Activated T-cell treated with anti-CD3 and anti-CD28 coated beads, Interleukin-2, amount 50 U/mL, for 72 hours (primary cell): ENCODE data around the gene MGAT4B. TPM values are rescaled to one million over a fixed set of nuclear protein-coding genes. Genes with fewer than 3 reads are reported as not detected.
A peak's percentile ranks its signal among the peaks of the same experiment; 100 is the strongest.
"Not testable (repeated sequence)": the region's sequence is repeated elsewhere in the genome, so short reads cannot be mapped to it uniquely, and the experiment has no call there.

Experiments
- ATAC-seq, 2 donors: fragments of 150-1000 bp; cut with Tn5 transposase; replicated peaks in 1 of 2; 2 replicates each; pipeline ENCODE4 v1.10.0; 2021; ENCODE audit warnings: moderate library complexity in 2 of 2, mild to moderate bottlenecking in 1 of 2
- DNase-seq, 2 donors: peaks; one replicate each; pipeline ENCODE4 v3.0.0; 2021 to 2022; ENCODE audit warnings: mixed read lengths in 1 of 2
- H3K27ac Mint-ChIP-seq: one replicate; pipeline ENCODE4 v1.8.0; 2022; ENCODE audit warnings: mild to moderate bottlenecking, moderate library complexity, mixed read lengths
- H3K27me3 Mint-ChIP-seq: one replicate; pipeline ENCODE4 v1.8.0; 2022; ENCODE audit warnings: low read depth, mixed read lengths
- H3K36me3 Mint-ChIP-seq, 2 donors: one replicate each; pipeline ENCODE4 v1.8.0; 2022; ENCODE audit warnings: mixed read lengths in 2 of 2, mild to moderate bottlenecking in 1 of 2; ENCODE audit not compliant: insufficient read depth in 2 of 2
- H3K4me1 Mint-ChIP-seq: one replicate; pipeline ENCODE4 v1.8.0; 2022; ENCODE audit warnings: low read depth, mixed read lengths
- H3K4me3 Mint-ChIP-seq, 2 donors: one replicate each; pipeline ENCODE4 v1.8.0; 2022; ENCODE audit warnings: mild to moderate bottlenecking in 2 of 2, mixed read lengths in 2 of 2, moderate library complexity in 2 of 2
- H3K9me3 Mint-ChIP-seq, 2 donors: one replicate each; pipeline ENCODE4 v1.8.0; 2022; ENCODE audit warnings: mixed read lengths in 2 of 2
- total RNA-seq, 2 donors: library from RNA; stranded (reverse); gene quantifications; one replicate each; pipeline ENCODE4 v1.2.3, GENCODE V29; 2022

The MGAT4B gene
- total RNA-seq = 100 to 1,000 TPM; 101 to 108 TPM

GRCh38 chr5:179806250-179807048 lies at the start of gene MGAT4B:
Gene MGAT4B, minus strand, starts transcription at chr5:179806866. Its CDS starts 283 bp downstream, at chr5:179806583.
- peaks cover 36% of the 10 kb centered on the region for H3K4me1 Mint-ChIP-seq
- peak within 1 kb of the TSS; percentile 94 to 95 for H3K4me3 Mint-ChIP-seq
- peak; percentile 71 to 84 for DNase-seq
- H3K27ac Mint-ChIP-seq = no peak within 1 kb of the TSS
- peaks cover under 1 to 4% of the 10 kb centered on the region in 2 donors for H3K36me3 Mint-ChIP-seq
- peak; percentile 76 for ATAC-seq
- no peaks in the 10 kb centered on the region for H3K27me3 Mint-ChIP-seq
- no peaks in the 10 kb centered on the region for H3K9me3 Mint-ChIP-seq

DNA sequence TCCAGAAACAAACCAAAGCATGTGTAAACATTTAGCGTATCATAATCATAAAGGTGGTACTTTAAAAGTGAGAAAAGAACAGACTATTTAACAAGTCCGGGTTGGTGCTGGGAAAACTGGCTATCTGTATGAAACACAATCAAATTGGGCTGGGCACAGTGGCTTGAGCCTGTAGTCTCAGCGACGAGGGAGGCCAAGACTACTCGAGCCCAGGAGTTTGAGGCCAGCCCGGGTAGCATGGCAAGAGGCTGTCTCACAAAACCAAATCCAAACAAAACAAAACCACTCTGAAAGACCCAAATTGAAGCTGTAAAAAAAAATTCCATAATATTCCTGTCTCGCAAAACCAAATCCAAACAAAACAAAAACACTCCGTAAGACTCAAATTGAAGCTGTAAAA lies 47.7 kb upstream of the MGAT4B start:
- no peak for DNase-seq
- Mint-ChIP-seq H3K36me3 (peaks cover 3 to 6% of the 10 kb centered on the region in 2 donors), H3K27me3 (no peaks in the 10 kb centered on the region), H3K9me3 (no peaks in the 10 kb centered on the region), H3K4me3 (no peak overlapping the region), H3K27ac (no peak overlapping the region), H3K4me1 (peaks cover 20% of the 10 kb centered on the region)
- no peak for ATAC-seq

DNA sequence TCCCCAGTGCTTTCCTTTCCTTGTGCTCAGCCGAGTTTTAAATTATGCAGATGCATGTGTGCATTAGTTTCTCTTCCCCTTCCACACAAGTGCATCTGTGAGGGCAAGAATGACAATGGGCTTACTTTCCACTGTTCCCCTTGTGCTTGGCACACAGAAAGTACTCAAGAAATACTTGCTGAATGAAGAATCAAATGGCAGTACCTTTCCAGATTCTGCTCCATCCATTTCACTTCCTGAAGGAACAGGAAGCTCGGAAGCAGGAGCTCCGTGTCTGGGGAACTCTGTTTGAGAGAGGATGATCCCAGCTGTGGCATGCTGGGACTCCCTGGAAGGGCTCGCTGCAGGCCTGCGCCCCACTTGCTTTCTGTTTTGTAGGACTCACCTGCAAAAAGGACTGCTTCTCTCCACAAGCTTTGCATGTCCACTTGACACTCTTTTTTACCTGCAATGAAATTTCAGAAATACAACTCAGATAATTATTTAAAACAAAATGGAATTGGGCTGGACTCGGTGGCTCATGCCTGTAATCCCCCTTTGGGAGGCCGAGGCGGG lies 46.4 kb upstream of the MGAT4B start:
- DNase-seq (no peak), ATAC-seq (no peak)
- Mint-ChIP-seq H3K9me3 (no peaks in the 10 kb centered on the region), H3K4me1 (peaks cover 18% of the 10 kb centered on the region), H3K27me3 (no peaks in the 10 kb centered on the region), H3K27ac (no peak overlapping the region), H3K4me3 (no peak overlapping the region), H3K36me3 (peaks cover 3 to 6% of the 10 kb centered on the region in 2 donors)

DNA sequence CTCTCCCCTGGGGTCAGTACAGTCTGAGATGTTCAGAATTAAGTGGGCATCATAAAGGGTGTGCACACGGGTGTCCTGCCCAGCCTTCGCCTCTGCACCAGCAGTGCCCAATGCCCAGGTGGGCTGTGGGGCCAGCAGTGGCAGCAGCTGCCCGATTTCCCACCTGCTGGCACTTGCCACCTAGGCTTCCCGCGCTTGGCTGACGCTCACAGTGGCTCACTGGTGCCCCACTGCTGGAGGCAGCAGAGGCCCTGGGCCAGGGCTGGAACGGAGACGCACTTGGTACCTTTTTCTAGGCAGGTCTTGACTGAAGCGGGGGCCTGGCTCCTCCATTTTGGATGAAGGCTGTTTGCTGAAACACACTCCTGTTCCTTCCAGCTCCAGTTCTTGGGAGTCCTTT lies 35.0 kb upstream of the MGAT4B start:
- H3K36me3 Mint-ChIP-seq = peaks cover 5 to 24% of the 10 kb centered on the region in 2 donors
- H3K27ac Mint-ChIP-seq = no peak overlapping the region

GRCh38 chr5:179840766-179841165 lies 34.1 kb upstream of the MGAT4B start:
- no peak overlapping the region for H3K4me3 Mint-ChIP-seq
- no peak overlapping the region for H3K27ac Mint-ChIP-seq
- no peaks in the 10 kb centered on the region for H3K27me3 Mint-ChIP-seq
- H3K9me3 Mint-ChIP-seq = peaks cover 0 to 2% of the 10 kb centered on the region in 2 donors
- DNase-seq (no peak), ATAC-seq (no peak)
- H3K36me3 Mint-ChIP-seq = peaks cover 10 to 27% of the 10 kb centered on the region in 2 donors
- H3K4me1 Mint-ChIP-seq = peaks cover 17% of the 10 kb centered on the region

More for the DNA sequence above, 35.0 kb upstream of the MGAT4B start:
- Mint-ChIP-seq H3K27me3 (no peaks in the 10 kb centered on the region), H3K4me1 (peaks cover 9% of the 10 kb centered on the region), H3K9me3 (peaks cover 0 to 2% of the 10 kb centered on the region in 2 donors), H3K4me3 (no peak overlapping the region)
- no peak for DNase-seq
- no peak for ATAC-seq

GRCh38 chr5:179840321-179840720 lies 33.7 kb upstream of the MGAT4B start:
- Mint-ChIP-seq H3K9me3 (peaks cover 0 to 2% of the 10 kb centered on the region in 2 donors), H3K4me1 (peaks cover 18% of the 10 kb centered on the region), H3K27me3 (no peaks in the 10 kb centered on the region), H3K4me3 (no peak overlapping the region), H3K36me3 (peaks cover 12 to 26% of the 10 kb centered on the region in 2 donors), H3K27ac (no peak overlapping the region)
- ATAC-seq (no peak), DNase-seq (no peak)

DNA sequence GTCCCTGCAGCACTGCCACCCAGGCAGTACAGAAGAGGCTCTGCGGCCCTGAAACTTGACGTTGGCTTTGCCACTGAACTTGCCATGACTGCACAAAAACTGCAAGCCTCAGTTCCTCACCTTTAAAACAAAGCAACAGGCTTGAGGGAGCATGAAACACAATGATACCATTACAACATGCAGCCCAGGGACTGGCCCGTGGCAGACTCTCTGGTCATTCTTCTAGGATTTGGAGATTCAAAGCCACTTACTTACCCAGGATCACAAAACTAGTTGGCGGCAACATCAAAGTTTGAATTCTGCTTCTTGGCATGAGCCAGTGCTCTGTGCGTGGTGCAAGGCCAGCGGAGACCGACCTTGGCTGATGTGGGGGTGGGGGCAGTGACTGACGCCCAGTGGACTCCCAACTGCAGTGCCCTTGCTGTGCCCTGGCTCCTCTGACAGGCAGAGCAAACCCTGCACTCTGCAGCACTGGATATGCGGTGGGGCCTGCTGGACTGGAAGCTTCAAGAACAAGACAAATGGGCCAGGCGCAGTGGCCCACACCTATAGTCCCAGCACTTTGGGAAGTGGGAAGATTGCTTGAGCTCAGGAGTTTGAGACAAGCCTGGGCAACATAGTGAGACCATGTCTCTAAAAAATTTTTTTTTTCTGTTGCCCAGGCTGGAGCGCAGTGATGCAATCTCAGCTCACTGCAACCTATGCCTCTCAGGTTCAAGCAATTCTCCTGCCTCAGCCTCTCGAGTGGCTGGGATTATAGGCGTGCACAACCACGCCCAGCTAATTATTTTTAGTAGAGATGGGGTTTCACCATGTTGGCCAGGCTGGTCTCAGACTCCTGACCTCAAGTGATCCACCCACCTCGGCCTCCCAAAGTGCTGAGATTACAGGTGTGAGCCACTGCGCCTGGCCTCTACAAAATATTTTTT lies 32.9 kb upstream of the MGAT4B start:
- DNase-seq (no peak), ATAC-seq (no peak)
- Mint-ChIP-seq H3K4me1 (peaks cover 18% of the 10 kb centered on the region), H3K27ac (no peak overlapping the region), H3K9me3 (no peaks in the 10 kb centered on the region), H3K4me3 (no peak overlapping the region), H3K27me3 (no peaks in the 10 kb centered on the region), H3K36me3 (peaks cover 10 to 22% of the 10 kb centered on the region in 2 donors)

GRCh38 chr5:179837076-179838011 lies 30.7 kb upstream of the MGAT4B start:
- Mint-ChIP-seq H3K4me1 (peaks cover 18% of the 10 kb centered on the region), H3K27ac (peak overlapping the region; percentile 80), H3K4me3 (peak overlapping the region; percentile 44 to 51), H3K9me3 (no peaks in the 10 kb centered on the region), H3K36me3 (peaks cover 18 to 30% of the 10 kb centered on the region in 2 donors), H3K27me3 (no peaks in the 10 kb centered on the region)
- DNase-seq (no peak), ATAC-seq (no peak)

DNA sequence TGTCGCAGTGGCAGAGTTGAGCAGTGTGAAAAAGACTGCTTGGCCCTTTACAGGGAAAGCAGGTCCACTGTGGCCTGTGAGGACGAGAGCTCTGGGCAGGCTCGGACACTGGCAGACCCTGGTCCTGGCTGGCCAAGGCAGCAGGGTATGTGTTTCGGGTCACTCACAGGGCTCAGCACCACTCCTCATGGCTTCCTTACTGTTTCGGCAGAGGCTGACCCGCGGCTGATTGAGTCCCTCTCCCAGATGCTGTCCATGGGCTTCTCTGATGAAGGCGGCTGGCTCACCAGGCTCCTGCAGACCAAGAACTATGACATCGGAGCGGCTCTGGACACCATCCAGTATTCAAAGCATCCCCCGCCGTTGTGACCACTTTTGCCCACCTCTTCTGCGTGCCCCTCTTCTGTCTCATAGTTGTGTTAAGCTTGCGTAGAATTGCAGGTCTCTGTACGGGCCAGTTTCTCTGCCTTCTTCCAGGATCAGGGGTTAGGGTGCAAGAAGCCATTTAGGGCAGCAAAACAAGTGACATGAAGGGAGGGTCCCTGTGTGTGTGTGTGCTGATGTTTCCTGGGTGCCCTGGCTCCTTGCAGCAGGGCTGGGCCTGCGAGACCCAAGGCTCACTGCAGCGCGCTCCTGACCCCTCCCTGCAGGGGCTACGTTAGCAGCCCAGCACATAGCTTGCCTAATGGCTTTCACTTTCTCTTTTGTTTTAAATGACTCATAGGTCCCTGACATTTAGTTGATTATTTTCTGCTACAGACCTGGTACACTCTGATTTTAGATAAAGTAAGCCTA lies 29.8 kb upstream of the MGAT4B start:
- peak; percentile 93 to 95 for ATAC-seq
- H3K27ac Mint-ChIP-seq = peak overlapping the region; percentile 80
- no peaks in the 10 kb centered on the region for H3K9me3 Mint-ChIP-seq
- H3K27me3 Mint-ChIP-seq = no peaks in the 10 kb centered on the region
- DNase-seq = peak; percentile 48 to 65
- H3K4me3 Mint-ChIP-seq = peak overlapping the region; percentile 44 to 51
- peaks cover 18 to 33% of the 10 kb centered on the region in 2 donors for H3K36me3 Mint-ChIP-seq
- peaks cover 18% of the 10 kb centered on the region for H3K4me1 Mint-ChIP-seq

DNA sequence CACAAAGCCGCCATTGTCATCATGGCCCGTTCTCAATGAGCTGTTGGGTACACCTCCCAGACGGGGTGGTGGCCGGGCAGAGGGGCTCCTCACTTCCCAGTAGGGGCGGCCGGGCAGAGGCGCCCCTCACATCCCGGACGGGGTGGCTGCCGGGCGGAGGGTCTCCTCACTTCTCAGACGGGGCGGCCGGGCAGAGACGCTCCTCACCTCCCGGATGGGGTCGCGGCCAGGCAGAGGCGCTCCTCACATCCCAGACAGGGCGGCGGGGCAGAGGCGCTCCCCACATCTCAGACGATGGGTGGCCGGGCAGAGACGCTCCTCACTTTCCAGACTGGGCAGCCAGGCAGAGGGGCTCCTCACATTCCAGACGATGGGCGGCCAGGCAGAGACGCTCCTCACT lies 28.2 kb upstream of the MGAT4B start:
- not testable (repeated sequence) for ATAC-seq, DNase-seq, H3K27me3 Mint-ChIP-seq, H3K4me3 Mint-ChIP-seq, H3K27ac Mint-ChIP-seq, H3K9me3 Mint-ChIP-seq
- peaks cover 22 to 41% of the 10 kb centered on the region in 2 donors for H3K36me3 Mint-ChIP-seq
- peaks cover 18% of the 10 kb centered on the region for H3K4me1 Mint-ChIP-seq

- ATAC-seq (no peak), DNase-seq (no peak)
- no peak overlapping the region for H3K4me3 Mint-ChIP-seq
- H3K27ac Mint-ChIP-seq = no peak overlapping the region
- peaks cover 22% of the 10 kb centered on the region for H3K4me1 Mint-ChIP-seq
- H3K36me3 Mint-ChIP-seq = peaks cover 28 to 48% of the 10 kb centered on the region in 2 donors
- no peaks in the 10 kb centered on the region for H3K9me3 Mint-ChIP-seq
- no peaks in the 10 kb centered on the region for H3K27me3 Mint-ChIP-seq
Observed at GRCh38 chr5:179834120-179834519, 27.5 kb upstream of the MGAT4B start.
